ENCODE results near the gene IL5RA.

The IL5RA gene

GRCh38 chr3:3080309-3080708, 29.9 kb downstream of the IL5RA start:
- H3K4me3 ChIP-seq (ENCODE audit: low read length), result no peak overlapping the region
- no peak overlapping the region for H3K9ac ChIP-seq (ENCODE audit: low read length)
- no peaks in the 10 kb centered on the region for H3K9me3 ChIP-seq (ENCODE audit: control insufficient read depth, low read length)
- no peaks in the 10 kb centered on the region for H3K27me3 ChIP-seq (ENCODE audit: control insufficient read depth, insufficient read depth, low read length)
- no peaks in the 10 kb centered on the region for H3K36me3 ChIP-seq (ENCODE audit: control insufficient read depth, insufficient read depth, low read length)
- H3K4me1 ChIP-seq (ENCODE audit: control insufficient read depth, insufficient read depth, low read length), result no peaks in the 10 kb centered on the region

- no peak overlapping the region for H3K4me3 ChIP-seq (ENCODE audit: low read length)
- no peaks in the 10 kb centered on the region for H3K27me3 ChIP-seq (ENCODE audit: control insufficient read depth, insufficient read depth, low read length)
- H3K4me1 ChIP-seq (ENCODE audit: control insufficient read depth, insufficient read depth, low read length), result no peaks in the 10 kb centered on the region
- H3K9me3 ChIP-seq (ENCODE audit: control insufficient read depth, low read length), result no peaks in the 10 kb centered on the region
- H3K9ac ChIP-seq (ENCODE audit: low read length), result no peak overlapping the region
- H3K36me3 ChIP-seq (ENCODE audit: control insufficient read depth, insufficient read depth, low read length), result no peaks in the 10 kb centered on the region
These were observed 35.5 kb downstream of the IL5RA start for GRCh38 chr3:3074551-3075257.

DNA sequence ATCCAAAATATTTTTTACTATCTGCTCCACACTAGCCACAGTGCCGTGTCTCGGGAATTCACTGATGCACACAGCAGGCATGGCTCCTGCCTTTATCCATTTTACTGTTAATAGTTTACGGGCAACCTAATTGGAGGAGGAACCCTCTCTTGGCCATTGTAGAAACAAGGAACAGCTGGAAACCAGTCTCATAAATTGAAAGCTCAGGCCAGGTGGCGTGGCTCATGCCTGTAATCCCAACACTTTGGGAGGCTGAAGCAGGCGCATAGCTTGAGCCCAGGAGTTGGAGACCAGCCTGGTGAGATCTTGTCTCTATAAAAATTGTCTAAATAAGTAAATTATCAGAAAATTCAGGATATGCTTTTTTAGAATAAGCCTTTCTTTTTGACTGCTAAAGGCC, 39.0 kb downstream of the IL5RA start:
- no peaks in the 10 kb centered on the region for H3K4me1 ChIP-seq (ENCODE audit: control insufficient read depth, insufficient read depth, low read length)
- H3K9me3 ChIP-seq (ENCODE audit: control insufficient read depth, low read length), result no peaks in the 10 kb centered on the region
- no peaks in the 10 kb centered on the region for H3K36me3 ChIP-seq (ENCODE audit: control insufficient read depth, insufficient read depth, low read length)
- no peak overlapping the region for H3K4me3 ChIP-seq (ENCODE audit: low read length)
- no peak overlapping the region for H3K9ac ChIP-seq (ENCODE audit: low read length)
- H3K27me3 ChIP-seq (ENCODE audit: control insufficient read depth, insufficient read depth, low read length), result no peaks in the 10 kb centered on the region

GRCh38 chr3:3069723-3070122, 40.5 kb downstream of the IL5RA start:
- no peaks in the 10 kb centered on the region for H3K36me3 ChIP-seq (ENCODE audit: control insufficient read depth, insufficient read depth, low read length)
- H3K4me3 ChIP-seq (ENCODE audit: low read length), result no peak overlapping the region
- H3K9me3 ChIP-seq (ENCODE audit: control insufficient read depth, low read length), result no peaks in the 10 kb centered on the region
- no peak overlapping the region for H3K9ac ChIP-seq (ENCODE audit: low read length)
- no peaks in the 10 kb centered on the region for H3K4me1 ChIP-seq (ENCODE audit: control insufficient read depth, insufficient read depth, low read length)
- no peaks in the 10 kb centered on the region for H3K27me3 ChIP-seq (ENCODE audit: control insufficient read depth, insufficient read depth, low read length)

DNA sequence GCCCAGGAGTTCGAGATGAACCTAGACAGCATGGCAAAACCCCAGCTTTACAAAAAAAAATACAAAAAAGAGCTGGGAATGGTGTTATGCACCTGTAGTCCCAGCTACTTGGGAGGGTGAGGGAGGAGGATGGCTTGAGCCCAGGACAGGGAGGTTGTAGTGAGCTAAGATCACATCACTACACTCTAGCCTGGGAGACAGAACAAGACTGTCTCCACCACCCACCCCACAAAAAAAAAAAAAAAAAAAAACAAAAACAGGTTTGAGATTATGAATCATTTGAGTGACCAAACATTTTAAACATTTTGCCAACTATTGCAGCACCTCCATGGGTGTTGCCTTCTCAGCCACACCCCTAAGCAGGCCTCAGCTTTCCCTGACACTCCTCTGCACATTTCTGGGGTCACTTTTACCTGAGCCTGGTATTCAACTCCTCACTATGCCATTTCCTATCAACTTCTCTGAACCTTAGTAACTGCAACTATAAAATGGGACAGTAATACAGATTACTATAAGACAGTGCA, 41.8 kb downstream of the IL5RA start:
- Histone ChIP-seq H3K4me1 (ENCODE audit: control insufficient read depth, insufficient read depth, low read length) (no peaks in the 10 kb centered on the region), H3K27me3 (ENCODE audit: control insufficient read depth, insufficient read depth, low read length) (no peaks in the 10 kb centered on the region), H3K4me3 (ENCODE audit: low read length) (no peak overlapping the region), H3K36me3 (ENCODE audit: control insufficient read depth, insufficient read depth, low read length) (no peaks in the 10 kb centered on the region), H3K9me3 (ENCODE audit: control insufficient read depth, low read length) (no peaks in the 10 kb centered on the region), H3K9ac (ENCODE audit: low read length) (no peak overlapping the region)

DNA sequence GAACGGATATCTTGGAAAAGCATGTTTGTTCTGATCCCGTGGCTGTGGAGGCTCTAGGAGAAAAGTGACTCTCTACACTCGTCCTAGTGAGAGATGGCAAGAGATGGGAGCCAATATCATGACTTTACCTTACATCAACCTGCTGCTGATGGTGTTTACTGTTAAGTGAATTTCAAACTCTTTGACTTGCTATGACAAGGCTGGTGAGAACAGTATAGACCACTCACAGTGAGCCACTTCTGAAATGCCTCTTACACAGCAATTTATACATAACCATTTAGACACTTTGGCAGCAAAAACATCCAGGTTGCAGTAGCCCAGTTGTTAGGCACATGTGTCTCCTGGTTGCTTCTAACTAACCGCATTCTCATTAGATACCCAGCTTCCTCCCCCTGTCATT, 43.3 kb downstream of the IL5RA start:
- Histone ChIP-seq H3K36me3 (ENCODE audit: control insufficient read depth, insufficient read depth, low read length) (no peaks in the 10 kb centered on the region), H3K27me3 (ENCODE audit: control insufficient read depth, insufficient read depth, low read length) (no peaks in the 10 kb centered on the region), H3K9ac (ENCODE audit: low read length) (no peak overlapping the region), H3K4me1 (ENCODE audit: control insufficient read depth, insufficient read depth, low read length) (no peaks in the 10 kb centered on the region), H3K4me3 (ENCODE audit: low read length) (no peak overlapping the region), H3K9me3 (ENCODE audit: control insufficient read depth, low read length) (no peaks in the 10 kb centered on the region)

- Histone ChIP-seq H3K9me3 (ENCODE audit: control insufficient read depth, low read length) (no peaks in the 10 kb centered on the region), H3K27me3 (ENCODE audit: control insufficient read depth, insufficient read depth, low read length) (no peaks in the 10 kb centered on the region), H3K4me3 (ENCODE audit: low read length) (no peak overlapping the region), H3K4me1 (ENCODE audit: control insufficient read depth, insufficient read depth, low read length) (no peaks in the 10 kb centered on the region), H3K36me3 (ENCODE audit: control insufficient read depth, insufficient read depth, low read length) (no peaks in the 10 kb centered on the region), H3K9ac (ENCODE audit: low read length) (no peak overlapping the region)
These were observed 43.8 kb downstream of the IL5RA start for GRCh38 chr3:3066378-3066777.

GRCh38 chr3:3065876-3066275, 44.3 kb downstream of the IL5RA start:
- Histone ChIP-seq H3K4me3 (ENCODE audit: low read length) (no peak overlapping the region), H3K4me1 (ENCODE audit: control insufficient read depth, insufficient read depth, low read length) (no peaks in the 10 kb centered on the region), H3K9ac (ENCODE audit: low read length) (no peak overlapping the region), H3K9me3 (ENCODE audit: control insufficient read depth, low read length) (no peaks in the 10 kb centered on the region), H3K36me3 (ENCODE audit: control insufficient read depth, insufficient read depth, low read length) (no peaks in the 10 kb centered on the region), H3K27me3 (ENCODE audit: control insufficient read depth, insufficient read depth, low read length) (no peaks in the 10 kb centered on the region)

DNA sequence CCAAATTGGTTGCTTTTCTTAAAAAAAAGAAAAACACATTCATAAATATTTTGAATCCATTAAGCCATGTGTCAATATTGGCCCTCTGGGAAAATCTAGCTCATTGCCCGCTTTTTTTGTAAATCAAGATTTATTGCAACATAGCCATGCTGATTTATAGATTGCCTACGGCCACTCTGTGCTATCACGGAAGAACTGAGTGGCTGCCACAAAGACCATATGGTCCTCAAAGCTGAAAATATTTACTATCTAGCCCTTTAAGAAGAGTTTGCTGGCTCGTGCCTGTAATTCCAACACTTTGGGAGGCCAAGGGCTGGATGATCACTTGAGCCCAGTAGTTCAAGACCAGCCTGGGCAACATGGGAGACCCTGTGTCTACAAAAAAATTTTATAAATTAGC, 45.9 kb downstream of the IL5RA start:
- Histone ChIP-seq H3K27me3 (ENCODE audit: control insufficient read depth, insufficient read depth, low read length) (no peaks in the 10 kb centered on the region), H3K9me3 (ENCODE audit: control insufficient read depth, low read length) (no peaks in the 10 kb centered on the region), H3K4me3 (ENCODE audit: low read length) (no peak overlapping the region), H3K4me1 (ENCODE audit: control insufficient read depth, insufficient read depth, low read length) (no peaks in the 10 kb centered on the region), H3K9ac (ENCODE audit: low read length) (no peak overlapping the region), H3K36me3 (ENCODE audit: control insufficient read depth, insufficient read depth, low read length) (no peaks in the 10 kb centered on the region)

- H3K4me1 ChIP-seq (ENCODE audit: control insufficient read depth, insufficient read depth, low read length), result no peaks in the 10 kb centered on the region
- no peaks in the 10 kb centered on the region for H3K9me3 ChIP-seq (ENCODE audit: control insufficient read depth, low read length)
- no peaks in the 10 kb centered on the region for H3K36me3 ChIP-seq (ENCODE audit: control insufficient read depth, insufficient read depth, low read length)
- no peak overlapping the region for H3K9ac ChIP-seq (ENCODE audit: low read length)
- H3K27me3 ChIP-seq (ENCODE audit: control insufficient read depth, insufficient read depth, low read length), result no peaks in the 10 kb centered on the region
- no peak overlapping the region for H3K4me3 ChIP-seq (ENCODE audit: low read length)
These were observed 50.5 kb downstream of the IL5RA start for GRCh38 chr3:3059645-3060044.

GRCh38 chr3:3053974-3054373, 56.2 kb downstream of the IL5RA start:
- Histone ChIP-seq H3K27me3 (ENCODE audit: control insufficient read depth, insufficient read depth, low read length) (no peaks in the 10 kb centered on the region), H3K4me3 (ENCODE audit: low read length) (no peak overlapping the region), H3K9ac (ENCODE audit: low read length) (no peak overlapping the region), H3K4me1 (ENCODE audit: control insufficient read depth, insufficient read depth, low read length) (no peaks in the 10 kb centered on the region), H3K9me3 (ENCODE audit: control insufficient read depth, low read length) (no peaks in the 10 kb centered on the region), H3K36me3 (ENCODE audit: control insufficient read depth, insufficient read depth, low read length) (no peaks in the 10 kb centered on the region)

- no peak overlapping the region for H3K9ac ChIP-seq (ENCODE audit: low read length)
- no peaks in the 10 kb centered on the region for H3K36me3 ChIP-seq (ENCODE audit: control insufficient read depth, insufficient read depth, low read length)
- H3K4me1 ChIP-seq (ENCODE audit: control insufficient read depth, insufficient read depth, low read length), result no peaks in the 10 kb centered on the region
- no peak overlapping the region for H3K4me3 ChIP-seq (ENCODE audit: low read length)
- no peaks in the 10 kb centered on the region for H3K27me3 ChIP-seq (ENCODE audit: control insufficient read depth, insufficient read depth, low read length)
- H3K9me3 ChIP-seq (ENCODE audit: control insufficient read depth, low read length), result no peaks in the 10 kb centered on the region
These were observed 71.8 kb downstream of the IL5RA start for GRCh38 chr3:3038201-3038991.
